Measurements from ENCODE around the gene ESPN.
"Not testable (repeated sequence)": the region's sequence is repeated elsewhere in the genome, so short reads cannot be mapped to it uniquely, and the experiment has no call there.

GRCh38 chr1:6453895-6454855 lies 29.6 kb downstream of the ESPN start:
- not testable (repeated sequence) for TF ChIP-seq CTCF (IDR thresholded peaks at IDR 0.05); REST (IDR thresholded peaks at IDR 0.05; ENCODE audit: insufficient read depth in 1 of 2, low read depth in 2 of 2, low read length in 1 of 2); POLR2AphosphoS5 (IDR thresholded peaks at IDR 0.05; ENCODE audit: low read depth, low read length); TCF7L2 (IDR thresholded peaks at IDR 0.05; ENCODE audit: low read depth, low read length)

Measured in Panc1 (cell line).